HepG2 (cell line): ENCODE results near the gene PLEKHG5. TPM values are rescaled to one million over a fixed set of nuclear protein-coding genes. Genes with fewer than 3 reads are reported as not detected.

Source experiments
- ARID4A ChIP-seq: sonication (generic); formaldehyde crosslinking; IDR thresholded peaks from 2 replicates; pipeline ENCODE4 v1.5.0; 2020; ENCODE audit warnings: mild to moderate bottlenecking, missing genetic modification reagents, borderline replicate concordance
- FOSL1 ChIP-seq: sonication (generic); formaldehyde crosslinking; IDR thresholded peaks from 2 replicates; pipeline ENCODE4 v1.9.0; 2021; ENCODE audit warnings: missing genetic modification reagents, borderline replicate concordance
- GABPB1 ChIP-seq: IDR thresholded peaks from 2 replicates; pipeline ENCODE4 v1.6.1; 2016; ENCODE audit warnings: mild to moderate bottlenecking, missing genetic modification reagents, moderate library complexity, missing compliant biosample characterization
- GLMP ChIP-seq: sonication (generic); formaldehyde crosslinking; IDR thresholded peaks from 2 replicates; pipeline ENCODE4 v1.9.0; 2021; ENCODE audit warnings: missing genetic modification reagents, mild to moderate bottlenecking, borderline replicate concordance
- HNRNPL ChIP-seq: fragments of 200-400 bp; formaldehyde crosslinking; IDR thresholded peaks from 2 replicates; pipeline ENCODE4 v1.6.1; 2017; ENCODE audit warnings: mild to moderate bottlenecking, low read depth, low read length
- KLF9 ChIP-seq: IDR thresholded peaks from 2 replicates; pipeline ENCODE4 v1.6.1; 2016; ENCODE audit warnings: low read depth
- PAXIP1 ChIP-seq: sonication (generic); formaldehyde crosslinking; conservative IDR thresholded peaks from 2 replicates; pipeline ENCODE4 v1.4.0; 2020; ENCODE audit warnings: mild to moderate bottlenecking, missing genetic modification reagents, moderate library complexity
- PHF21A ChIP-seq: sonication (generic); formaldehyde crosslinking; IDR thresholded peaks from 2 replicates; pipeline ENCODE4 v1.5.0; 2020; ENCODE audit warnings: mild to moderate bottlenecking, missing genetic modification reagents
- PHF8 ChIP-seq: sonication (generic); formaldehyde crosslinking; IDR thresholded peaks from 2 replicates; pipeline ENCODE4 v1.5.0; 2020; ENCODE audit warnings: missing genetic modification reagents
- SAP130 ChIP-seq: IDR thresholded peaks from 2 replicates; pipeline ENCODE4 v1.6.1; 2016; ENCODE audit warnings: low read depth
- ZBTB8A ChIP-seq: sonication (generic); formaldehyde crosslinking; IDR thresholded peaks from 2 replicates; pipeline ENCODE4 v1.4.0; 2020; ENCODE audit warnings: mild to moderate bottlenecking, low read depth, missing genetic modification reagents, borderline replicate concordance
- polyA plus RNA-seq, 8 experiments: library from polyadenylated mRNA; depleted of rRNA in 3 of 8; stranded (reverse) in 7 of 8; unstranded in 1 of 8; fragments of >200 nt; fragmentation: Illumina TruSeq in 4 of 8; extraction: Trizol in 4 of 8; gene quantifications; 2 replicates each; pipeline versions ENCODE4 v1.2.1 to v1.2.3, GENCODE V29; 2011 to 2016; ENCODE audit warnings: low read depth in 4 of 8, missing spikeins in 1 of 8, mixed read lengths in 1 of 8; ENCODE audit not compliant: insufficient read depth in 1 of 8
- total RNA-seq, 5 experiments: library from RNA; depleted of rRNA; stranded (reverse); fragments of >200 nt; fragmentation: Illumina TruSeq; extraction: Trizol; gene quantifications; 2 replicates each; pipeline ENCODE4 v1.2.3, GENCODE V29; 2016; ENCODE audit warnings: low read depth in 1 of 5
- TF ChIP-seq, protein P1 (sequence below): sonication (generic); formaldehyde crosslinking; IDR thresholded peaks from 2 replicates; pipeline ENCODE4 v1.5.0; 2020; ENCODE audit warnings: mild to moderate bottlenecking, missing genetic modification reagents
- TF ChIP-seq, protein P2 (sequence below): sonication (generic); formaldehyde crosslinking; IDR thresholded peaks from 2 replicates; pipeline ENCODE4 v1.5.0; 2020; ENCODE audit warnings: missing genetic modification reagents, mild to moderate bottlenecking, borderline replicate concordance

PLEKHG5 gene
- total and polyA plus RNA-seq, 2 of the 13 experiments (the other 11 are each of a cell fraction or from before 2014, with no cell fraction given), result 1.9 to 3.5 TPM

GRCh38 chr1:6512245-6512907, 20.9 kb upstream of the PLEKHG5 start (continued):
- TF ChIP-seq PAXIP1 (peak; percentile 79), ZBTB8A (CRISPR knock-in tag) (no peak), HNRNPL (peak; percentile 93), PHF21A (CRISPR knock-in tag) (0 out of 2 replicates have a peak, but pooled peaks have one; percentile 38), GABPB1 (CRISPR knock-in tag) (no peak), FOSL1 (CRISPR knock-in tag) (no peak), SAP130 (CRISPR knock-in tag) (peak; percentile 16; the same call in 1 of the 2 replicates), KLF9 (no peak), ARID4A (CRISPR knock-in tag) (peak; percentile 9; the same call in 1 of the 2 replicates), GLMP (CRISPR knock-in tag) (no peak), PHF8 (peak; percentile 31; the same call in 1 of the 2 replicates)
- TF ChIP-seq, protein P1, sequence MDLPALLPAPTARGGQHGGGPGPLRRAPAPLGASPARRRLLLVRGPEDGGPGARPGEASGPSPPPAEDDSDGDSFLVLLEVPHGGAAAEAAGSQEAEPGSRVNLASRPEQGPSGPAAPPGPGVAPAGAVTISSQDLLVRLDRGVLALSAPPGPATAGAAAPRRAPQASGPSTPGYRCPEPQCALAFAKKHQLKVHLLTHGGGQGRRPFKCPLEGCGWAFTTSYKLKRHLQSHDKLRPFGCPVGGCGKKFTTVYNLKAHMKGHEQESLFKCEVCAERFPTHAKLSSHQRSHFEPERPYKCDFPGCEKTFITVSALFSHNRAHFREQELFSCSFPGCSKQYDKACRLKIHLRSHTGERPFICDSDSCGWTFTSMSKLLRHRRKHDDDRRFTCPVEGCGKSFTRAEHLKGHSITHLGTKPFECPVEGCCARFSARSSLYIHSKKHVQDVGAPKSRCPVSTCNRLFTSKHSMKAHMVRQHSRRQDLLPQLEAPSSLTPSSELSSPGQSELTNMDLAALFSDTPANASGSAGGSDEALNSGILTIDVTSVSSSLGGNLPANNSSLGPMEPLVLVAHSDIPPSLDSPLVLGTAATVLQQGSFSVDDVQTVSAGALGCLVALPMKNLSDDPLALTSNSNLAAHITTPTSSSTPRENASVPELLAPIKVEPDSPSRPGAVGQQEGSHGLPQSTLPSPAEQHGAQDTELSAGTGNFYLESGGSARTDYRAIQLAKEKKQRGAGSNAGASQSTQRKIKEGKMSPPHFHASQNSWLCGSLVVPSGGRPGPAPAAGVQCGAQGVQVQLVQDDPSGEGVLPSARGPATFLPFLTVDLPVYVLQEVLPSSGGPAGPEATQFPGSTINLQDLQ (CRISPR knock-in tag), result 0 out of 2 replicates have a peak, but pooled peaks have one; percentile 52
- TF ChIP-seq, protein P2, sequence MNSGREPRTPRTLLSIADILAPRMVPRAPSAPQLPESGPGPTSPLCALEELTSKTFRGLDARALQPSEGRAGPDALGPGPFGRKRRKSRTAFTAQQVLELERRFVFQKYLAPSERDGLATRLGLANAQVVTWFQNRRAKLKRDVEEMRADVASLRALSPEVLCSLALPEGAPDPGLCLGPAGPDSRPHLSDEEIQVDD (CRISPR knock-in tag), result no peak
